Neural cell (in vitro differentiated cells): ENCODE results near the gene WNT3A. TPM values are rescaled to one million over a fixed set of nuclear protein-coding genes. Genes with fewer than 3 reads are reported as not detected.
A peak's percentile ranks its signal among the peaks of the same experiment; 100 is the strongest.

Source experiments
- H2AFZ ChIP-seq: fragments of 200-600, 300-800 bp; sonication (generic), shearing (Covaris generic); 2 replicates; pipeline ENCODE4 v1.6.0; 2014; ENCODE audit warnings: low read depth, mild to moderate bottlenecking, antibody characterized with exemption, low read length, moderate library complexity
- H3F3A ChIP-seq: fragments of 200-600 bp; shearing (Covaris generic); 2 replicates; pipeline ENCODE4 v1.6.1; 2016; ENCODE audit warnings: mild to moderate bottlenecking, moderate library complexity, mixed read lengths, antibody characterized with exemption, low read length; ENCODE audit not compliant: insufficient read depth, poor library complexity, severe bottlenecking
- H3K27ac ChIP-seq: fragments of 200-600, 300-800 bp; sonication (generic), shearing (Covaris generic); 2 replicates; pipeline ENCODE4 v1.5.1; 2014; ENCODE audit warnings: mild to moderate bottlenecking, low read length, moderate library complexity
- H3K27me3 ChIP-seq: fragments of 300-800, 200-600 bp; sonication (generic), shearing (Covaris generic); 2 replicates; pipeline ENCODE4 v1.6.0; 2014; ENCODE audit warnings: mild to moderate bottlenecking, low read depth, low read length, moderate library complexity; ENCODE audit not compliant: insufficient read depth
- H3K36me3 ChIP-seq: fragments of 300-800, 200-600 bp; sonication (generic), shearing (Covaris generic); 2 replicates; pipeline ENCODE4 v1.5.1; 2014; ENCODE audit warnings: mild to moderate bottlenecking, antibody characterized with exemption, low read length, moderate library complexity; ENCODE audit not compliant: insufficient read depth
- H3K4me2 ChIP-seq: fragments of 300-800, 200-600 bp; sonication (generic), shearing (Covaris generic); 2 replicates; pipeline ENCODE4 v1.6.0; 2014; ENCODE audit warnings: mild to moderate bottlenecking, low read length
- H3K4me3 ChIP-seq: fragments of 300-800, 200-600 bp; sonication (generic), shearing (Covaris generic); 2 replicates; pipeline ENCODE4 v1.5.1; 2014; ENCODE audit warnings: mild to moderate bottlenecking, low read length, moderate library complexity
- H3K79me2 ChIP-seq: fragments of 200-600 bp; shearing (Covaris generic); replicated peaks from 2 replicates; pipeline ENCODE4 v1.6.0; 2014; ENCODE audit warnings: mild to moderate bottlenecking, low read length, moderate library complexity; ENCODE audit not compliant: insufficient read depth
- H3K9ac ChIP-seq: fragments of 300-800, 200-600 bp; sonication (generic), shearing (Covaris generic); 2 replicates; pipeline ENCODE4 v1.6.1; 2016; ENCODE audit warnings: mild to moderate bottlenecking, low read length, mixed read lengths
- H3K9me2 ChIP-seq: fragments of 200-600 bp; shearing (Covaris generic); 2 replicates; pipeline ENCODE4 v1.6.1; 2016; ENCODE audit warnings: mild to moderate bottlenecking, low read length, mixed read lengths; ENCODE audit not compliant: insufficient read depth
- H3K9me3 ChIP-seq: fragments of 200-600, 300-800 bp; sonication (generic), shearing (Covaris generic); 2 replicates; pipeline ENCODE4 v1.6.1; 2016; ENCODE audit warnings: mild to moderate bottlenecking, mixed run types, low read length, moderate library complexity, mixed read lengths
- H4K20me1 ChIP-seq: fragments of 200-600 bp; shearing (Covaris generic); 2 replicates; pipeline ENCODE4 v1.6.1; 2016; ENCODE audit warnings: mild to moderate bottlenecking, mixed run types; ENCODE audit not compliant: insufficient read depth
- EP300 ChIP-seq: fragments of 450-650 bp; conservative IDR thresholded peaks from 2 replicates; pipeline ENCODE4 v1.6.1; 2014; ENCODE audit warnings: antibody characterized with exemption, mild to moderate bottlenecking, moderate library complexity; ENCODE audit not compliant: poor library complexity, severe bottlenecking
- EZH2 ChIP-seq: fragments of 200-600, 300-800 bp; shearing (Covaris generic), sonication (generic); IDR thresholded peaks from 2 replicates; pipeline ENCODE4 v1.6.1; 2014; ENCODE audit warnings: antibody characterized with exemption, low read length, borderline replicate concordance, mild to moderate bottlenecking; ENCODE audit not compliant: insufficient read depth, poor library complexity, severe bottlenecking
- MXI1 ChIP-seq: fragments of 450-650 bp; conservative IDR thresholded peaks from 2 replicates; pipeline ENCODE4 v1.6.1; 2014; ENCODE audit warnings: antibody characterized with exemption, mild to moderate bottlenecking; ENCODE audit not compliant: poor library complexity, severe bottlenecking
- POLR2AphosphoS5 ChIP-seq: IDR thresholded peaks from 2 replicates; pipeline ENCODE4 v1.6.1; 2012
- RAD21 ChIP-seq: fragments of 450-650 bp; conservative IDR thresholded peaks from 2 replicates; pipeline ENCODE4 v1.6.1; 2014; ENCODE audit warnings: antibody characterized with exemption, mild to moderate bottlenecking, moderate library complexity
- SMC3 ChIP-seq: fragments of 450-650 bp; conservative IDR thresholded peaks from 2 replicates; pipeline ENCODE4 v1.6.1; 2014; ENCODE audit warnings: antibody characterized with exemption, mild to moderate bottlenecking, moderate library complexity; ENCODE audit not compliant: poor library complexity
- TAF1 ChIP-seq: IDR thresholded peaks from 2 replicates; pipeline ENCODE4 v1.6.1; 2012; ENCODE audit warnings: low read depth
- polyA plus RNA-seq: library from polyadenylated mRNA; depleted of rRNA; stranded (reverse); fragments of >200 nt; gene quantifications from 2 replicates; pipeline ENCODE4 v1.2.3, GENCODE V29; 2014
- TF ChIP-seq, protein P1 (sequence below): IDR thresholded peaks from 2 replicates; pipeline ENCODE4 v1.6.1; 2012; ENCODE audit warnings: borderline replicate concordance
- TF ChIP-seq, protein P2 (sequence below): fragments of 450-650 bp; IDR thresholded peaks from 2 replicates; pipeline ENCODE4 v1.5.1; 2014; ENCODE audit warnings: antibody characterized with exemption, mild to moderate bottlenecking, moderate library complexity; ENCODE audit not compliant: poor library complexity, severe bottlenecking

The WNT3A gene
- polyA plus RNA-seq, 1 donor from 2014 or later = 0.14 TPM

DNA sequence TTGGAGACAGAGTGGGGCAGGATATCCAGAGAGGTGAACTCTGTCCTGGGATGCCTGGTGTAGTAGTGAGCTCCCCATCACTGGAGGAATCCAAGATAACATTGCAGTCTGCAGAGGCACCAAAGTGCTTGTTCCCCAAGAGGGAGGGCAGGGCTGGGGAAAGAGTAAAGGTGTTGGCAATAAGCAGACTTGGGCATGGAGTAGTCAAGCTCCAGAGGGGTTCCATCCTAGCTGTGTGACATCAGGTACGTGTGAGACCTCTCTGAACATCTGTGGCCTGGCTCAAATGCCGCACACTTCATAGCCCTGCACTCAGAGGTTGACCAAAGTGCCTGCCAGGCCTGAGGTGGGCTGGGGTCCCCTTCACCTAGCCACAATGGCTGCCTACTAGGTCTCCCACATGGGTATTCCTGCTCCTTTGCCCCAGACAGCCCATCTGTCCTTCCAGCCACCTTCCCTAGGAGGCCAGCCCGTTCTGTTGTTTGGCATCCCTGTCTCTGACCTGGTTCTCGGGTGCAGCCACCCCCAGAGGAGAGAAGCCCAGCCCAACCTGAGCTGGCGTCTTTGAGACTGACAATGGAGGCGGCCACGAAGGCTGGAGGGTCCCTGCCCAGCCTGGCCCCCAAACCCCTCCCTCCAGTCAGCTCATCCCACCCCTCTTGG is 72.9 kb downstream of the WNT3A start:
- no peak overlapping the region for H3K4me3 ChIP-seq
- no peak overlapping the region for H3K4me2 ChIP-seq
- no peaks in the 10 kb centered on the region for H3K27me3 ChIP-seq
- H4K20me1 ChIP-seq = peaks cover 4% of the 10 kb centered on the region
- no peak for TF ChIP-seq EP300
- no peak for TF ChIP-seq TAF1
- no peak for TF ChIP-seq SMC3
- no peak for TF ChIP-seq RAD21
- no peak for TF ChIP-seq MXI1
- TF ChIP-seq, protein P1, sequence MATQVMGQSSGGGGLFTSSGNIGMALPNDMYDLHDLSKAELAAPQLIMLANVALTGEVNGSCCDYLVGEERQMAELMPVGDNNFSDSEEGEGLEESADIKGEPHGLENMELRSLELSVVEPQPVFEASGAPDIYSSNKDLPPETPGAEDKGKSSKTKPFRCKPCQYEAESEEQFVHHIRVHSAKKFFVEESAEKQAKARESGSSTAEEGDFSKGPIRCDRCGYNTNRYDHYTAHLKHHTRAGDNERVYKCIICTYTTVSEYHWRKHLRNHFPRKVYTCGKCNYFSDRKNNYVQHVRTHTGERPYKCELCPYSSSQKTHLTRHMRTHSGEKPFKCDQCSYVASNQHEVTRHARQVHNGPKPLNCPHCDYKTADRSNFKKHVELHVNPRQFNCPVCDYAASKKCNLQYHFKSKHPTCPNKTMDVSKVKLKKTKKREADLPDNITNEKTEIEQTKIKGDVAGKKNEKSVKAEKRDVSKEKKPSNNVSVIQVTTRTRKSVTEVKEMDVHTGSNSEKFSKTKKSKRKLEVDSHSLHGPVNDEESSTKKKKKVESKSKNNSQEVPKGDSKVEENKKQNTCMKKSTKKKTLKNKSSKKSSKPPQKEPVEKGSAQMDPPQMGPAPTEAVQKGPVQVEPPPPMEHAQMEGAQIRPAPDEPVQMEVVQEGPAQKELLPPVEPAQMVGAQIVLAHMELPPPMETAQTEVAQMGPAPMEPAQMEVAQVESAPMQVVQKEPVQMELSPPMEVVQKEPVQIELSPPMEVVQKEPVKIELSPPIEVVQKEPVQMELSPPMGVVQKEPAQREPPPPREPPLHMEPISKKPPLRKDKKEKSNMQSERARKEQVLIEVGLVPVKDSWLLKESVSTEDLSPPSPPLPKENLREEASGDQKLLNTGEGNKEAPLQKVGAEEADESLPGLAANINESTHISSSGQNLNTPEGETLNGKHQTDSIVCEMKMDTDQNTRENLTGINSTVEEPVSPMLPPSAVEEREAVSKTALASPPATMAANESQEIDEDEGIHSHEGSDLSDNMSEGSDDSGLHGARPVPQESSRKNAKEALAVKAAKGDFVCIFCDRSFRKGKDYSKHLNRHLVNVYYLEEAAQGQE = no peak
- TF ChIP-seq POLR2AphosphoS5 = no peak
- no peak for TF ChIP-seq EZH2
- H3K9ac ChIP-seq = no peak overlapping the region
- H3F3A ChIP-seq = no peaks in the 10 kb centered on the region
- H2AFZ ChIP-seq = no peak overlapping the region
- no peak overlapping the region for H3K27ac ChIP-seq
- H3K9me3 ChIP-seq = no peaks in the 10 kb centered on the region
- H3K79me2 ChIP-seq = peaks cover 19% of the 10 kb centered on the region
- no peaks in the 10 kb centered on the region for H3K36me3 ChIP-seq
- H3K9me2 ChIP-seq = no peaks in the 10 kb centered on the region

DNA sequence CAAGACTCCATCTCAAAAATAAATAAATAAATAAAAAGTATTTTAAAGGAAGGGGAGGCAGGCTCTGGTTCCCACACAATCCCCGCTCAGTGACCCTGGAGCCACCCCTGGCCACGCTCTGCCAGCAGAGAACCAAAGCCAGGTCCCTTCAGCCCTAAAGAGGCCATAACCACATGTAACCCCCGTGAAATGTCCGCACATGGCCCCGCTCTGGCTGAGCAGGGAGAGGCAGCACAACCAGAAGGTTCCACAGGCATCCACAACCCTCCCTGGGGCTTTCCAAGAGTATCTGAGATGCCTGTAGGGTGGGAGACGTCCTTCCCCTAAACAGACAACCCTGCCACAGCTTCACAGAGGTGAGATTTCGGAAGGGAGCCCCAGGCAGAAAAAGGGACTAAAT is 74.3 kb downstream of the WNT3A start:
- no peak overlapping the region for H3K27ac ChIP-seq
- TF ChIP-seq, protein P1 = no peak
- TF ChIP-seq EZH2 = no peak
- no peak for TF ChIP-seq TAF1
- TF ChIP-seq, protein P2, sequence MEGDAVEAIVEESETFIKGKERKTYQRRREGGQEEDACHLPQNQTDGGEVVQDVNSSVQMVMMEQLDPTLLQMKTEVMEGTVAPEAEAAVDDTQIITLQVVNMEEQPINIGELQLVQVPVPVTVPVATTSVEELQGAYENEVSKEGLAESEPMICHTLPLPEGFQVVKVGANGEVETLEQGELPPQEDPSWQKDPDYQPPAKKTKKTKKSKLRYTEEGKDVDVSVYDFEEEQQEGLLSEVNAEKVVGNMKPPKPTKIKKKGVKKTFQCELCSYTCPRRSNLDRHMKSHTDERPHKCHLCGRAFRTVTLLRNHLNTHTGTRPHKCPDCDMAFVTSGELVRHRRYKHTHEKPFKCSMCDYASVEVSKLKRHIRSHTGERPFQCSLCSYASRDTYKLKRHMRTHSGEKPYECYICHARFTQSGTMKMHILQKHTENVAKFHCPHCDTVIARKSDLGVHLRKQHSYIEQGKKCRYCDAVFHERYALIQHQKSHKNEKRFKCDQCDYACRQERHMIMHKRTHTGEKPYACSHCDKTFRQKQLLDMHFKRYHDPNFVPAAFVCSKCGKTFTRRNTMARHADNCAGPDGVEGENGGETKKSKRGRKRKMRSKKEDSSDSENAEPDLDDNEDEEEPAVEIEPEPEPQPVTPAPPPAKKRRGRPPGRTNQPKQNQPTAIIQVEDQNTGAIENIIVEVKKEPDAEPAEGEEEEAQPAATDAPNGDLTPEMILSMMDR = no peak
- no peak for TF ChIP-seq EP300
- TF ChIP-seq RAD21 = no peak
- TF ChIP-seq POLR2AphosphoS5 = no peak
- no peak for TF ChIP-seq MXI1
- TF ChIP-seq SMC3 = no peak
- H3K27me3 ChIP-seq = no peaks in the 10 kb centered on the region
- peaks cover 11% of the 10 kb centered on the region for H4K20me1 ChIP-seq
- H3K36me3 ChIP-seq = no peaks in the 10 kb centered on the region
- H3K79me2 ChIP-seq = peaks cover 33% of the 10 kb centered on the region
- no peaks in the 10 kb centered on the region for H3K9me3 ChIP-seq
- H2AFZ ChIP-seq = no peak overlapping the region
- no peaks in the 10 kb centered on the region for H3K9me2 ChIP-seq
- H3K4me3 ChIP-seq = peak overlapping the region; percentile 99
- no peaks in the 10 kb centered on the region for H3F3A ChIP-seq
- no peak overlapping the region for H3K4me2 ChIP-seq
- H3K9ac ChIP-seq = peak overlapping the region; percentile 74
